CD1c-positive myeloid dendritic cell (primary cell): ENCODE results near the gene TOGARAM2.
"Not testable (repeated sequence)": the region's sequence is repeated elsewhere in the genome, so short reads cannot be mapped to it uniquely, and the experiment has no call there.

Experiments
- DNase-seq: peaks from one replicate; pipeline ENCODE4 v3.0.0-alpha.2; 2016; ENCODE audit errors: extremely low spot score

Gene TOGARAM2

DNA sequence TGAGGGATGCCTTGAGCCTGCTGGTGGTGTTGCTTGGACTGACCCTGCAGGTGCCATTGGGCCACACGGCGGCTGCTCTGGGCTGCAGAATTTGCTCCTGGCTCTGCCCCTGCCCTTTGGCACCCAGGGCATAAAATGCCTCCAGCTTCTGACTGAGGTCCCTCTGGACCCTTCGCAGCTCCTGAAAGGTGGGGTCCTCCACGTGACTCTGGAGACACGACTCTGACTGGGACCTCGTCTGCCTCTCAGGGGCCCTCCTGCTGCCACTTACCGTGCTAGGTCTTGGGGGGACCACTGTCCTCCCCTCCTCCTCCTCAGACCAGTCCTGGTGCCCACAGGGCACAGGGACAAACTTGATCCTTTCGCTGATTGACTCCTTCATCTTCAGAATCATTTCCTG is 91.2 kb downstream of the TOGARAM2 start:
- DNase-seq = no peak

DNA sequence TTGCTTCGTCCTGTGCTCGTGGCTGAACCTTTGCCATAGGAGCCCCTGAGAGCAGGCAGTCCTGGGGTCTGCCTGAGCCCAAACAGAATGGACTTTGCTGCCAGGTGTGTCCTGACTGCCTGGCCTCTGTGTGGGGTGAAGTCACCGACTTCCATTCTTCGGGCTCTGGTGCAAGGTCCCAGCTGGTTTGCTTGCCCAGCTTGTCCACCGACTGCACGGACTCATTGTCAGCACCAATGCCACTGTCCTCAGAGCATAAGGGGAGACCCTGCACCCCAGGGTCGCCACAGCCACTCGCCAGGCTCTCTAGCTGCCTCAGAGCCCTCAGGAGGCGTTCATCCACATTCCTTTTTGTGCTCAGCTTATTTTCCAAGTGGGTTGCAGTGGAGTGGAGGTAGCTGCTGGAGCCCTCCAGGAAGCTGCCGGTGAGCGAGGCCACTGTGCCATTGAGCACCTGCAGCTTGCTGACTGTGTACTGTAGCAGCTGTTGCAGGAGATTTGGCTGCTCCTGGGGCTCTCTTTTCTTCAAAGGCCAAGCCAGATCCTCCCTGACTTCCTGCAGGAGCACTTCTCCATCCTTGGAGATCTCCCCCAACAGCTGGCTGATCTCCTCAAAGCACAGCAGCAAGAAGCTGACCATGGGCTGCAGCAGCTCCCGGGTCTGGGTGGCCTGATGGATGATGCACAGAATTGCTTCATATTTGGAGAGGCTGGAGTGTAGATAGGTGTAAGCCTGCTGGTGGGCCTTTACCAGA is 92.0 kb downstream of the TOGARAM2 start:
- DNase-seq = no peak

DNA sequence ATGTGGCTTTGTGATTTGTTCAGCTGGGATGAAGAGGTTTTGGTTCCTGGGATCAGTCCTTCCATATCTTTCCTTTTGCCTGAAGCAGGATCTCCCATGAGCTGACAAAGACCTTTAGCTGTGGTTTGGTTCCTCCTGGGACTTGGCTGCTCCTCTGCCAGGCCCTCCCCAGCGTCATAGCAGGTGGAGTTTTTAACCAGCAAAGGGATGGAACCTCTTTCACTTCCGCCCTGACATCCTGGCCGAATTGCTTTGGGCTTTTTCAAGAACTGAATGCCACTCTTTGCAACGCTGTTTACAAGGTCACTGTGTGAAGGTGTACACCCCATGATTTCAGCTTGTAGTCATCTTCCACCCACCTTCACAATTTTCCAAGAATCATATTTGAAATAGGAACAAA is 92.8 kb downstream of the TOGARAM2 start:
- DNase-seq = peak; percentile 32

DNA sequence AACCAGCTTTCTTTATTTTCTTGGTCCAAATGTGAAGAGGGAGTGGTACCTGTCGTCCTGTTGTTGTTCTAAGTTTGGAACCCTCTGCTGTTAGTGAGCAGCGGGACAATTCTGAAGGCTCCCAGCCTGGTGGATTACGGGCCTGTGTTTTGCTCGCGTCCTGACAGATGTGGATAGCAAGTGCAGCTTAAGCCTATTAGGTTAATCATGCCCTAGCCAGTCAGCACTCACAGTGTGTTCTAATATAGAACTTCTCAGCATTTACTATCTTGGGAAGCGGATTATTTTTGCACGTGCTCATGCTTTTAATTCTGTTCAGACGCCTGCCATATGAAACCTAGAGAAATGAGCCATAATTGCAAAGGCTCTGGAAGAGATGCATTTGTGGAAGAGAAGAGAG is 93.3 kb downstream of the TOGARAM2 start, which contains the start of gene PCARE:
Gene PCARE (minus strand): TSS at position 113 of the 400 bp plus-strand sequence. CDS start 262 bp downstream, outside the sequence.
- no peak for DNase-seq

DNA sequence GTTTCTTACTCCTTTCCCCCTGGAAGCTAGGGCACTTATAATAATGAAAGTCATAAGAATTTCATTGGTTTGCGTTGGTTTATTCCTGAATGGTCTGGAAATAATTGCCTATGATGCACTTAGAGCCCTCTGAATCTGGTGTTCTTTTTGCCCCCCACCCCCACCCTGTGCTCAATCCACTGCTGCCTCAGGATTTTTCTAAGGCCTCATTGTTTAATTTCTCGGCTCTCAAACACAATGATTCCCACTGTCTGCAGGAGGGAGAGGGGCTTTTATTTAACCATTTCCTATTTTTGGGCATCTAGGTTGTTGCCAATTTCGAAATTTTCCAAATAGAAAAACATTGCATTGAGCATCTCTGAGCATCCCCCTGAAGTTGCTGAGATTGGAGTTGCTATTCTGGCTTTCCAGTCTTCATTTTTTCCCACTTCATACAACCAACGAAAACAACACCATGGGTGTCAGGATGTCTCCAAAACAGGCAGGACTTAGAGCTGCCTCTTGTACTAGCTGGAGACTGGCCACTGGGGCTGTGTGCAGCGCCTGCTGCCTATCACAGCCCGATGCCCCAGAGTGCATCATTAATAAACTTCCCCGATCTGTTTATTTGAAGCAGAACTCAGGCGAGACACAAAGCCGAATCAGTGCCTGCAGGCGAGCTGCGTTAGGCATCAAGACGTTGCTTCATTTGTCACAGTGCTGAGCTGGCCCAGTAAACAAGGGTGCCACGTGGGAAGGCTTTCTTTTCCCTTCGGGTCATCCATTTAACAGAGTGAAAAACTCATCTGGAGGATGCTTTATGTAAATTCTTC is 95.0 kb downstream of the TOGARAM2 start:
- no peak for DNase-seq

DNA sequence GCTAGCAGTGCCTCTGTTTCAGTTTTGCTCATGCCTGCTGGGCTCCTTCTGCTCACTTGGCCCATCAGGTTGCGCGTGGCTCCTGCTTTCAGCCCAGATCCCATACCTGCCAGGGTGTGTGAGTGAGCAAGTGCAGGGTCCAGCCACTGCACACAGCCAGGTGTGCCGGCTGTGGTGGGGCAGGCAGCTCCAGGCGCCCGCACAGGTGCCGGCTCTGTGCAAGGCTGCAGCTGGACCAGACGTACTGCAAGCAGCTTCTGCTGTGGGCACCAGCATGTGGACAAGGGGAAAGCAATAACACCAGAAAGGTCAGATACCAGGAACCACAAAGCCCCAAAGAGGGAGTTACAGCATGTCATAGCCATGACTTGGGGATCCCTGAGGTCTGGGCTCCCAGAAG is 98.8 kb downstream of the TOGARAM2 start:
- no peak for DNase-seq

DNA sequence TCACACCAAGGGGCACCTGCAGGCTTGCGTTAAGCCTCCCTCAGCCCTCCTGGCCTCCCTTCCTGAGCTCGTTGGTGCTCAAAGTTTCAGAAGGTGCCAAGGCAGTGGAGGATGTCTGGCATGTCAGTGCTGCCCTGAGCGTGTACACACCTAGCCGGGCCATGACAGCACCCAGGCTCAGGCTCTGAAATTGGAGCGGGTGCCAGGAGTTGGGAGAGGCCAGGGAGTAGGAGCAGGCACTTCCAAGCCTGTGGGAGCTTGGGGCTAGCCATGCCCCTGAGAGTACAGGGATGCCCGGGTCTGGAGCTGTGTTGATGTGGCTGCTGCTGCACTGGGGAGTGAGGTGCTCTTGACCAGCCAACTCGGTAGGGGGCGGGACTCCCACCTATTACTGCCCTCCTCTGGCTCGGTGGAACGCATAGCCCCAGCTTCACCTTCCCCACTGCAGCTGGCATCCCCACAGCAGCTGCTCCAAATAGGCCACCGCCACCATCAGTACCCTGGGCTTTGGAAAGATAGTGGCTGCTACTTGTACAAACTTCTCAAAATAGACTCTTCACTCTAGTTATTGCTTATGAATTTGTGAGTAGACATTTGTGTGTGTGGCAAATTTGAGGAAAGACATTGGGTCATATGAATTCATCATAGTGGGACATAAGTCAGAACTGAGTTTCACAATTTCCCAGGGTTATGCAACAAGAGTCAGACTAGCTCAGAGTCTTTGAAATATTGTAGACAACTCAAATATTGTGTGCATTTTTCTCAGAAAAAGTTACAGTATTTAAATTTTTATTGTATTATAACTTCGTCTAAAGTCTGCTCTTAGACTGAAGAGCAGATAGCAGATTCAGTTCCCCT is 100.0 kb downstream of the TOGARAM2 start:
- peak; percentile 84 for DNase-seq

DNA sequence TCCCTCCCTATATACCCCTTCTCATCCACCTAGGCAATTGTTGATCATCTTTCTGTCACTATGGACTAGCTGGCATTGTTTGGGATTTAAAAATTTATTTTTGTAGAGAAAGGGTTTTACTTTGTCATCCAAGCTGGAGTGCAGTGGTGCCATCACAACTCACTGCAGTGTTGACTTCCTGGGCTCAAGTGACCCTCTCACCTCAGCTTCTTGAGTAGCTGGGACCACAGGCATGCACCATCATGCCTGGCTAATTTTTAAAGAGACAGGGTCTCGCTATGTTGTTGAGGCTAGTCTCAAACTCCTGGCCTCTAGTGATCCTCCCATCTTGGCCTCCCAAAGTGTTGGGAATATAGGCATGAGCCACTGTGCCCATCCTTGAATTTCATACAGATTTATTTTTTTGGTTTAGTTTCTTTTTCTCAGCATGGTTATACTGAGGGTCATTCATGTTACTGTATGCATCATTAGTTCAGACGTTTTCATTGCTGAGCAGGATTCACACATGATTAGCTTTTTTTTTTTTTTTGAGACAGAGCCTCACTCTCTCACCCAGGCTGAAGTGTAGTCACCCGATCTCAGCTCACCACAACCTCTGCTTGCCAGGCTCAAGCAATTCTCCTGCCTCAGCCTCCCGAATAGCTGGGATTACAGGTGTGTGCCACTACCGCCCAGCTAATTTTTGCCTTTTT is 101.9 kb downstream of the TOGARAM2 start:
- DNase-seq = no peak

DNA sequence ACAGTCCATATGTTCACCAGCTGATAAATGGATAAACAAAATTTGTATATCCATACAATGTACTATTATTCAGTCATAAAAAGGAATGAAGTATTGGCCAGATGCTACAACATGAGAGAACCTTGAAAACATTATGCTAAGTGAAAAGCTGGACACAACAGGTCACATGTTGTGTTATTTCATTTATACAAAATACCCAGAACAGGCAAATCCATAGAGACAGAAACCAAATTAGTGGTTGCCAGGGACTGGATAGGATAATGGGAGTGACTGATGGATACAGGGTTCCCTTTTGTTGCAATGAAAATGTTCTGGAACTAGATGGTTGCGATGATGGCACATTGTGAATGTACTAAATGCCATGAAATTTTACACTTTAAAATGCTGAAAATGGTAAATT is 103.5 kb downstream of the TOGARAM2 start:
- no peak for DNase-seq

DNA sequence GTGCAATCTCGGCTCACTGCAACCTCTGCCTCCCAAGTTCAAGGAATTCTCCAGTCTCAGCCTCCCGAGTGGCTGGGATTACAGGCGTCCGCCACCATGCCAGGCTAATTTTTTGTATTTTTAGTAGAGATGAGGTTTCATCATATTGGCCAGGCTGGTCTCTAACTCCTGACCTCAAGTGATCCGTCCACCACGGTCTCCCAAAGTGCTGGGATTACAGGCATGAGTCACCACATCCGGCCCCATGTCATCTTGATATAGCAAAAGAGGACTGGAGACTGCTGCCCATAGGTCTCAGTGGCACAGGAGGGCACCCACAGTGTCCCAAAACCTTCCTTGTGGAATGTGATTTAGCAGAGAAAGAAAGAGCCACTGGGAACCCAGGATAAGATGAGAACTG is 109.2 kb downstream of the TOGARAM2 start:
- not testable (repeated sequence) for DNase-seq

DNA sequence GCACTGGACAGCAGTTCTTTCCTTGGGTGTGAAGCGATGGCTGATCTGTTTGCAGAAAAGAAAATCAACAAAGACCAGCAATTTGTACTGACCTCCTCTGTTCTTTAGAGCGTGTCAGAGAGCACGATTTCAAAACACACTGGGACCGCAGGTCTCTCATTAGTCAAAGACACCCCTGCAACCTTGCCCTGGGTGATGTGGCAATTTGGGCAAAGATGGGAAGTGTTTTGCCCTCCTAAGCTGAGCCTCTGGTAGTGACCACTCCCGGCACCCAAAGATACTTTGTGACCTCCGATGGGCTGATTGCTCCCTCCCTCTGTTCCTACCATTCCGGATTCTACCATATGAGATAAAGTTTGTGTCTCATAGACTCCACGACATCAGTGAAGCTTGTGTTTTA is 115.9 kb downstream of the TOGARAM2 start:
- no peak for DNase-seq

DNA sequence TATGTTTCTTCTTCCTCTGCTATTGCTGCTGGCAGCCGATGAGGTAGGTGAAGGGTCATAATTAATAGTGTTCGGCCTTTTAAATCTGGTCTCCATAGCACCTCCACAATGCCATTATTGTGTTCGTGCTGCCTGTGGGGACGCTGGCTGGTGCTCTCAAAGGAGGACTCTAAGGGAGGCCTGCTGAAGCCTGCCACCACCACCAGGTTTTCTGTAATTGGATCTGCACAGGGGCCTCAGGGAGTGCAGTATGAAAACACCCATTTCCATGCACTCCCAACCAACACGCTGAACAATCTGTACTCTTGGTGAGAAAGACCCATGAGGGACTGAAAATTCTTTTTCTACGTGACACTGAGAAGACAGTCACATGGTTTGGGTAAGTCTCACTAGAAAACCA is 116.5 kb downstream of the TOGARAM2 start:
- no peak for DNase-seq

DNA sequence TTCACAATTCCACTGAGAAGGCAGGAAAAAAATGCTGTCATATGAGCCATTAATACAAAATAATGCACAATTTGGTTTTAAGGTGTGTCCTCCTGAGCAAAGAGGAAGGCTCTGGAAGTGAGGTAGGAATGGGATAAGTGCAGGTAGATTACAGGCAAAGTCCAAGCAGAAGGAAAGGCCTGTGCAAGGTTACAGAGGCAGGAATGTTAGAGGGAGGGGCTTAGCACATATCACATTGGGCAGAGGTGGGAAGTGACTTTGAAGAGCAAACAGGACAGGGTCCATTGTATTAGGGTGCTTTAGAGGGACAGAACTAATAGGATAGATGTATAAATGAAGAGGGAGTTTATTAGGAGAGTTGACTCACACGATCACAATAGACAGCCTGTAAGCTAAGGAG is 119.5 kb downstream of the TOGARAM2 start:
- DNase-seq = no peak
